Thymus (tissue), 11 donors: ENCODE results near the gene CPEB1. TPM values are rescaled to one million over a fixed set of nuclear protein-coding genes. Genes with fewer than 3 reads are reported as not detected.

Source experiments
- DNase-seq, 9 donors: peaks; one replicate each; pipeline ENCODE4 v3.0.0-alpha.2; 2013; ENCODE audit warnings: low spot score in 9 of 9, low read depth in 6 of 9, missing footprints in 1 of 9
- H3K27ac ChIP-seq, 2 donors: one replicate each; pipeline ENCODE4 v1.5.1; 2013; ENCODE audit warnings: control low read depth in 1 of 2, low read depth in 1 of 2, low read length in 1 of 2, mild to moderate bottlenecking in 1 of 2, moderate library complexity in 1 of 2
- H3K27me3 ChIP-seq, 2 donors: one replicate each; pipeline ENCODE4 v1.5.1; 2013; ENCODE audit warnings: low read length in 1 of 2; ENCODE audit not compliant: control insufficient read depth in 2 of 2, insufficient read depth in 1 of 2
- H3K36me3 ChIP-seq, 2 donors: one replicate each; pipeline ENCODE4 v1.5.1; 2013; ENCODE audit warnings: low read length in 1 of 2, mild to moderate bottlenecking in 1 of 2, moderate library complexity in 1 of 2; ENCODE audit not compliant: control insufficient read depth in 2 of 2, insufficient read depth in 2 of 2
- H3K4me1 ChIP-seq, 2 donors: one replicate each; pipeline ENCODE4 v1.5.1; 2013; ENCODE audit warnings: low read length in 2 of 2; ENCODE audit not compliant: control insufficient read depth in 2 of 2, insufficient read depth in 2 of 2
- H3K4me3 ChIP-seq, 2 donors: one replicate each; pipeline ENCODE4 v1.5.1; 2013; ENCODE audit warnings: low read length in 2 of 2, control low read depth in 1 of 2, mild to moderate bottlenecking in 1 of 2
- H3K9me3 ChIP-seq, 2 donors: one replicate each; pipeline ENCODE4 v1.5.1; 2013; ENCODE audit warnings: low read length in 1 of 2, mild to moderate bottlenecking in 1 of 2; ENCODE audit not compliant: control insufficient read depth in 2 of 2, insufficient read depth in 1 of 2
- WGBS: extraction: QIAGEN DNeasy Blood & Tissue Kit; methylation state at CpG from one replicate; pipeline ENCODE4 v1.1.7; 2013; 5-methylcytosine and 5-hydroxymethylcytosine counted together
- polyA plus RNA-seq: library from polyadenylated mRNA; stranded (reverse); fragments of 200-250 nt; gene quantifications from one replicate; pipeline ENCODE4 v1.2.3, GENCODE V29; 2013
- total RNA-seq: library from RNA; stranded (reverse); fragments of 120-200 nt; gene quantifications from one replicate; pipeline ENCODE4 v1.2.4, GENCODE V29; 2013
- donor health status: healthy.

The CPEB1 gene
- total and polyA plus RNA-seq, 2 donors, result 0.09 to 0.64 TPM

GRCh38 chr15:82653483-82654168, 6.5 kb upstream of the CPEB1 start:
- no peaks in the 10 kb centered on the region for H3K36me3 ChIP-seq
- no peak for DNase-seq
- no peak overlapping the region for H3K27ac ChIP-seq
- no peak overlapping the region for H3K4me3 ChIP-seq
- peaks cover 12 to 19% of the 10 kb centered on the region in 2 donors for H3K27me3 ChIP-seq
- H3K4me1 ChIP-seq, result no peaks in the 10 kb centered on the region
- 85% methylated on average over 3 of the region's 3 CpGs for WGBS
- no peaks in the 10 kb centered on the region for H3K9me3 ChIP-seq

GRCh38 chr15:82651708-82652107, 4.5 kb upstream of the CPEB1 start:
- Histone ChIP-seq H3K27me3 (peaks cover 30 to 38% of the 10 kb centered on the region in 2 donors), H3K27ac (no peak overlapping the region), H3K9me3 (peaks cover 5% of the 10 kb centered on the region in 2 donors), H3K4me1 (peaks cover 0 to 11% of the 10 kb centered on the region in 2 donors), H3K36me3 (no peaks in the 10 kb centered on the region), H3K4me3 (no peak overlapping the region)
- DNase-seq, result no peak
- 91% methylated on average over 2 of the region's 2 CpGs for WGBS

GRCh38 chr15:82650046-82650670, 3.0 kb upstream of the CPEB1 start:
- peaks cover 0 to 11% of the 10 kb centered on the region in 2 donors for H3K4me1 ChIP-seq
- no peak overlapping the region for H3K27ac ChIP-seq
- peaks cover 43 to 54% of the 10 kb centered on the region in 2 donors for H3K27me3 ChIP-seq
- H3K4me3 ChIP-seq, result no peak overlapping the region
- peaks cover 6 to 7% of the 10 kb centered on the region in 2 donors for H3K9me3 ChIP-seq
- no peaks in the 10 kb centered on the region for H3K36me3 ChIP-seq
- no peak for DNase-seq

DNA sequence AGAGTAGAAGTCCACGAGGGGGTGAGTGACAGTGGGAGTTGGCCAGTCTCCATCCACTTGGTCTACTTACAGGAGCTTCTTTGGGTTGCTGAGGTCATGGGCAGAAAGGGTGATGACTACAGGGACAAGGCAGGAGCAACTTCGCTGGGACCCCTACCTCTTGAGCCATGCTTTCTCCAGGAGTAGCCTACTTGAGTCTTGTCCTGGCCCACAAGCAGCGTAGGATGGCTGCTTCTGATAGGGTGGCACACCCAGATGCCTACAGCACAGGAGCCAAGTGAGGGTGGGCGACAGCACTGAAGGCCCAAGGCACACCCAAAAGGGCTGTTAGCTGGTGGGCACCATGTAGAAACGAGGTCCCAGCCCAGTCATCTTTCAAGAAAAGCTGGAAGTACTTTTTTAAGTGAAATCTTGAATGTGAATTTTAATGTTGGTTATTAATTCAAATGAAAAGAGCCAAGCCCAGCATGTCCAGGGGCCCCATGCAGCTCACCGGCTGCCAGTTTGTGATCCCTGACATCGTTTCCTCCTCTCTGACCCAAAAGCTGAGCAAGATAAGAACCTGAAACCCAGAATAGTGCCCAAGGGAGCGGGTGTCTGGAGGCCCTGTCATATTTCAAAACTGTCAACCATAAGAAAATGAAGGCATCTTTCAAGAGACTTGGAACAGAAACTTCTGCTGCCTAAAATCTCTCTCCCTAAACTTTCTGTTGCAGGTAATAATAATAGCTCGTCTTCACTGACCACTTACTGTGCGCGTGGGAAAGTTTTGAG, 2.2 kb upstream of the CPEB1 start:
- H3K27me3 ChIP-seq, result peaks cover 50 to 61% of the 10 kb centered on the region in 2 donors
- H3K4me1 ChIP-seq, result peaks cover 0 to 11% of the 10 kb centered on the region in 2 donors

DNA sequence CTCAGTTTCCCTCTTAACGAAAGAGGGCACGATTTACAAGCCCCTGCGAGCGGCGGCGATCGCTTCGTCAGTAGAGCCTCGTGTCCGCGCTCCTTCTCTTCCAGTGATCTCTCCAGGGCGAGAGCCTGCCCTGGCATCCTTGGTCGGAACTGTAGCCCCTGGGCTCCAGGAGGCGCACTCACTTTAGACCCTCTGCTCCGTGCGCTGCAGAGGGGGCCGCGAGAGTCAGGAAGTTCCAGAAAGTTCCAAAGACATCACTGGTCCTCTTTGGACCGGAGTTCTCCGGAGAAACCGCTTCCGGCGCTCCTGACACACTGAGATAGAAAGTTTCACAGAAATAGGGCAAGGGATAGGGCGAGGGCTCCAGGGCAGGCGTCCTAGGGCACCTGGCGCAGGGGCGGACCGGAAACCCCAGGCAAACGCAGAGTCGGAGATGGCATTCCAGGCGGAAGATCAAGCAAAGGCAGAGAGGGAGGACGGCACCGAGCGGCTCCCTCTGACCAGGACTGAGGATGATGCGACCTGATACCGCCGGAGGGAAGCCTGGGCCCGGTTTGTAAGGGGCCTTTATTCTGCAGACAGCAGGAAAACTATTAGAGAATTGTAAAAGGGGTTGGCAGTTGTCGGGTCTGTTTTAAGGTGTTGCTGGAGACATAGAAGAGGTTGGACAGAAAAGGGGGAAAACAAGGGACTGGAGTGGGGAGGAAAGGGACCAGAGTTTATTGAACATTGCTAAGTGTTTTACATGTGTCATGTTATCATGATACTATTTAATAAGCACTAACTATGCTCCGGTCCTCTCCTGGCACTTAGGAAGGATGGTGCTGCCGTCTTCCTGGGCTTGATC, 1.3 kb upstream of the CPEB1 start:
- Histone ChIP-seq H3K27me3 (peaks cover 52 to 67% of the 10 kb centered on the region in 2 donors), H3K4me3 (peak overlapping the region in 1 of 2 donors; percentile 56), H3K4me1 (peaks cover 0 to 11% of the 10 kb centered on the region in 2 donors), H3K36me3 (no peaks in the 10 kb centered on the region), H3K27ac (no peak overlapping the region), H3K9me3 (peaks cover 6 to 7% of the 10 kb centered on the region in 2 donors)
- WGBS, result 38% methylated on average over 41 of the region's 41 CpGs
- DNase-seq, result peak in 1 of 9 donors; percentile 2

More for the DNA sequence above, 2.2 kb upstream of the CPEB1 start:
- Histone ChIP-seq H3K9me3 (peaks cover 6 to 7% of the 10 kb centered on the region in 2 donors), H3K27ac (no peak overlapping the region), H3K4me3 (no peak overlapping the region), H3K36me3 (no peaks in the 10 kb centered on the region)
- 79% methylated on average over 11 of the region's 11 CpGs for WGBS
- no peak for DNase-seq

GRCh38 chr15:82647835-82648256, 683 bp upstream of the CPEB1 start:
- WGBS, result 1% methylated on average over 49 of the region's 49 CpGs
- H3K9me3 ChIP-seq, result peaks cover 6 to 7% of the 10 kb centered on the region in 2 donors
- no peak overlapping the region for H3K27ac ChIP-seq
- peaks cover 0 to 11% of the 10 kb centered on the region in 2 donors for H3K4me1 ChIP-seq
- H3K4me3 ChIP-seq, result peak overlapping the region in 1 of 2 donors; percentile 56
- peaks cover 52 to 71% of the 10 kb centered on the region in 2 donors for H3K27me3 ChIP-seq
- H3K36me3 ChIP-seq, result no peaks in the 10 kb centered on the region
- peak in 7 of 9 donors; percentile 21 to 67 (median 42) for DNase-seq

DNA sequence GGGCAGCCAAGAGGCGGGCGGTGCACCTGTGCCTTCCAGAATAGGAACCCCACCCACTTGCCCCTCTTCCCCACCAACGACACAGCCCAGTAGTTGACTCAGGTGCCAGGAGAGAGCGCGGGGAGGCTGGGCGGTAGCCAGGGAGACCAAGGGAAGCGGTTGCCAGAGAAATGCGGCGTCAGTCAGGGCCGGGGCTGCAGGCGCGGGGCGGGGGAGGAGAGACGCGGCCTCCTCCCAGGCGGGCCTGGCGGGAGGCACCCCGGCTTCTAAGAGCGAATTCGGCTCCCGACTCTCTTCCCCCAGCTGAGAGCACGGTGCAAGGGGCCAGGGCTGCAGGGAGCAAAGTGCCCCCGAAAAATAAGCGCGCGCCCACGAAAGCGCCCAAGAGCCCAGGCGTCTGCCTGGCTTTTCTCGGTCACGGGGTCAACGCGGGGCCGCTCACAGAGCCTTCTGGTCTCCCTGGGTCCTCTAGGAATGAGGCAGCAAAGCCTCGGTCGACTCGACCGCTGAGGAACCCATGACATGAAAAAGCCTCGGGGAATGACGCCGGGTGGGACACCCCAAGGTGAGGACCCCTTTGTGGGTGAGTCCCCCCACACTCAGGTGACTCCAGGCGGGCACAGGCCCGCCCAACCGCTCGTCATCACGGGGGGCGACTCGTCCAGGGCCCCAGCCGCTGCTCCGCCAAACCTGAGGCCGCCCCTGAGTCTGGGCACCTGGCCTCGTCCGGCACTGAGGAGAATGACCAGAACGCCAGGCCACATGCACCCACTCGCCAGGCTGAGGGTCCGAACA, 716 bp downstream of the CPEB1 start:
- 23% methylated on average over 56 of the region's 56 CpGs for WGBS
- no peak overlapping the region for H3K4me3 ChIP-seq
- no peaks in the 10 kb centered on the region for H3K36me3 ChIP-seq
- H3K4me1 ChIP-seq, result peaks cover 0 to 11% of the 10 kb centered on the region in 2 donors
- peaks cover 6 to 7% of the 10 kb centered on the region in 2 donors for H3K9me3 ChIP-seq
- H3K27me3 ChIP-seq, result peaks cover 52 to 78% of the 10 kb centered on the region in 2 donors
- H3K27ac ChIP-seq, result no peak overlapping the region
- no peak for DNase-seq
